ENCODE results near the gene SNORC.

GRCh38 chr2:232857158-232857563 is 12.9 kb upstream of the SNORC start:
- TF ChIP-seq POLR2A (IDR thresholded peaks at IDR 0.05), result no peak
- TF ChIP-seq, protein P1, sequence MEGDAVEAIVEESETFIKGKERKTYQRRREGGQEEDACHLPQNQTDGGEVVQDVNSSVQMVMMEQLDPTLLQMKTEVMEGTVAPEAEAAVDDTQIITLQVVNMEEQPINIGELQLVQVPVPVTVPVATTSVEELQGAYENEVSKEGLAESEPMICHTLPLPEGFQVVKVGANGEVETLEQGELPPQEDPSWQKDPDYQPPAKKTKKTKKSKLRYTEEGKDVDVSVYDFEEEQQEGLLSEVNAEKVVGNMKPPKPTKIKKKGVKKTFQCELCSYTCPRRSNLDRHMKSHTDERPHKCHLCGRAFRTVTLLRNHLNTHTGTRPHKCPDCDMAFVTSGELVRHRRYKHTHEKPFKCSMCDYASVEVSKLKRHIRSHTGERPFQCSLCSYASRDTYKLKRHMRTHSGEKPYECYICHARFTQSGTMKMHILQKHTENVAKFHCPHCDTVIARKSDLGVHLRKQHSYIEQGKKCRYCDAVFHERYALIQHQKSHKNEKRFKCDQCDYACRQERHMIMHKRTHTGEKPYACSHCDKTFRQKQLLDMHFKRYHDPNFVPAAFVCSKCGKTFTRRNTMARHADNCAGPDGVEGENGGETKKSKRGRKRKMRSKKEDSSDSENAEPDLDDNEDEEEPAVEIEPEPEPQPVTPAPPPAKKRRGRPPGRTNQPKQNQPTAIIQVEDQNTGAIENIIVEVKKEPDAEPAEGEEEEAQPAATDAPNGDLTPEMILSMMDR (IDR thresholded peaks at IDR 0.05), result no peak

Measured in suprapubic skin (tissue), 3 donors.